ENCODE data around the gene OR10A6. TPM values are rescaled to one million over a fixed set of nuclear protein-coding genes. Genes with fewer than 3 reads are reported as not detected.

Gene OR10A6
- not detected for total RNA-seq
- long read RNA-seq: 0 reads

GRCh38 chr11:7931168-7931567 is at the start of gene OR10A6:
Gene OR10A6 (minus strand): TSS chr11:7931268. CDS start chr11:7928662, 2,606 bp downstream.
- Histone ChIP-seq H3K36me3 (no peaks in the 10 kb centered on the region), H3K27ac (no peak within 1 kb of the TSS), H3K4me1 (no peaks in the 10 kb centered on the region), H3K4me3 (no peak within 1 kb of the TSS), H3K27me3 (no peaks in the 10 kb centered on the region), H3K9me3 (no peaks in the 10 kb centered on the region)
- intact Hi-C loops (cut with DNase I): no loop called here
- TF ChIP-seq CTCF (IDR thresholded peaks at IDR 0.05): no peak
- DNase-seq (no peak), ATAC-seq (no peak)

- no peak for DNase-seq
- intact Hi-C loops (cut with DNase I): no loop called here
- no peak overlapping the region for H3K4me3 ChIP-seq
- H3K27ac ChIP-seq: no peak overlapping the region
- peaks cover 3% of the 10 kb centered on the region for H3K4me1 ChIP-seq
- no peaks in the 10 kb centered on the region for H3K9me3 ChIP-seq
- no peaks in the 10 kb centered on the region for H3K36me3 ChIP-seq
- no peak for ATAC-seq
- no peaks in the 10 kb centered on the region for H3K27me3 ChIP-seq
- no peak for TF ChIP-seq CTCF (IDR thresholded peaks at IDR 0.05)
These were observed 46.3 kb upstream of the OR10A6 start for GRCh38 chr11:7977232-7977917.

- intact Hi-C loops (cut with DNase I): no loop called here
- H3K4me1 ChIP-seq: peaks cover 3% of the 10 kb centered on the region
- no peaks in the 10 kb centered on the region for H3K36me3 ChIP-seq
- no peak for ATAC-seq
- TF ChIP-seq CTCF (IDR thresholded peaks at IDR 0.05): no peak
- no peak overlapping the region for H3K4me3 ChIP-seq
- no peak overlapping the region for H3K27ac ChIP-seq
- DNase-seq: no peak
- no peaks in the 10 kb centered on the region for H3K9me3 ChIP-seq
- no peaks in the 10 kb centered on the region for H3K27me3 ChIP-seq
These were observed 43.6 kb upstream of the OR10A6 start for GRCh38 chr11:7974668-7975067.

DNA sequence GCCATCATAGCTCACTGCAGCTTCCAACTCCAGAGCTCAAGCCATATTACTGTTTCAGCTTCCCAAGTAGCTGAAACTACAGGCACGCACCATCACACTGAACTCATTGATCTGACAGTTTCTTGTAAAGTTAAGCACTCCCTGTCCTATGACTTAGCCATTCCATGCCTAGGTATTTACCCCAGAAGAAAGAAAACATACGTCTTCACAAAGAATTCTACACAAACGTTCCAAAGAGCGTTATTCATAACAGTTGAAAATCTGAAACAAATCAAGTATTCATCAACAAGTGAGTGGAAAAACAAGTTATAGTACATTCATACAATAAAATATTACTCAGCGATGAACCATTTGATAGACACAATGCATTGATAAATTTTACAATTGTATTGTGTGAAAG is 41.9 kb upstream of the OR10A6 start:
- no peaks in the 10 kb centered on the region for H3K9me3 ChIP-seq
- no peaks in the 10 kb centered on the region for H3K27me3 ChIP-seq
- no peak for DNase-seq
- no peak overlapping the region for H3K4me3 ChIP-seq
- no peak for TF ChIP-seq CTCF (IDR thresholded peaks at IDR 0.05)
- intact Hi-C loops (cut with DNase I): no loop called here
- ATAC-seq: no peak
- H3K36me3 ChIP-seq: no peaks in the 10 kb centered on the region
- no peak overlapping the region for H3K27ac ChIP-seq
- peaks cover 3% of the 10 kb centered on the region for H3K4me1 ChIP-seq

- no peak overlapping the region for H3K27ac ChIP-seq
- no peaks in the 10 kb centered on the region for H3K36me3 ChIP-seq
- no peak for DNase-seq
- intact Hi-C loops (cut with DNase I): no loop called here
- H3K27me3 ChIP-seq: no peaks in the 10 kb centered on the region
- H3K4me3 ChIP-seq: no peak overlapping the region
- no peak for ATAC-seq
- TF ChIP-seq CTCF (IDR thresholded peaks at IDR 0.05): no peak
- H3K9me3 ChIP-seq: no peaks in the 10 kb centered on the region
- H3K4me1 ChIP-seq: no peaks in the 10 kb centered on the region
These were observed 40.8 kb upstream of the OR10A6 start for GRCh38 chr11:7971846-7972245.

Data from upper lobe of right lung (tissue), 1 donor.